ENCODE measurements around the gene ILKAP.

Gene ILKAP

DNA sequence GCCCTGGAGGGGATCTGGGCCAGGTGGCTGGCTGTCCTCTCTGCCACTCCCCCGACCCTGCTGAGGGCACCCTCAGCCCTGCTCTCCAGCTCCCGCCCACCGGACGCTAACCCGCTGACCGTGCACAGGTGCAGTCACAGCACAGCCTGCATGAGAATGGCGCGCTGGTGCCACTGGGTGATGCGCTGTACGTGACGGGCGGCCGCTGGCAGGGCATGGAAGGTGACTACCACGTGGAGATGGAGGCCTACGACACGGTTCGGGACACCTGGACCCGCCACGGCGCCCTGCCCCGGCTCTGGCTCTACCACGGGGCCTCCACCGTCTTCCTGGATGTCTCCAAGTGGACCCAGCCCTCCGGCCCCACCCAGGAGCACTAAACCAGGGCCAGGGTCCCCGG lies 52.8 kb downstream of the ILKAP start:
- TF ChIP-seq, protein P1, sequence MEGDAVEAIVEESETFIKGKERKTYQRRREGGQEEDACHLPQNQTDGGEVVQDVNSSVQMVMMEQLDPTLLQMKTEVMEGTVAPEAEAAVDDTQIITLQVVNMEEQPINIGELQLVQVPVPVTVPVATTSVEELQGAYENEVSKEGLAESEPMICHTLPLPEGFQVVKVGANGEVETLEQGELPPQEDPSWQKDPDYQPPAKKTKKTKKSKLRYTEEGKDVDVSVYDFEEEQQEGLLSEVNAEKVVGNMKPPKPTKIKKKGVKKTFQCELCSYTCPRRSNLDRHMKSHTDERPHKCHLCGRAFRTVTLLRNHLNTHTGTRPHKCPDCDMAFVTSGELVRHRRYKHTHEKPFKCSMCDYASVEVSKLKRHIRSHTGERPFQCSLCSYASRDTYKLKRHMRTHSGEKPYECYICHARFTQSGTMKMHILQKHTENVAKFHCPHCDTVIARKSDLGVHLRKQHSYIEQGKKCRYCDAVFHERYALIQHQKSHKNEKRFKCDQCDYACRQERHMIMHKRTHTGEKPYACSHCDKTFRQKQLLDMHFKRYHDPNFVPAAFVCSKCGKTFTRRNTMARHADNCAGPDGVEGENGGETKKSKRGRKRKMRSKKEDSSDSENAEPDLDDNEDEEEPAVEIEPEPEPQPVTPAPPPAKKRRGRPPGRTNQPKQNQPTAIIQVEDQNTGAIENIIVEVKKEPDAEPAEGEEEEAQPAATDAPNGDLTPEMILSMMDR (IDR thresholded peaks at IDR 0.05; ENCODE audit: low read depth, low read length, missing control alignments): no peak
- no peak overlapping the region for H3K4me3 ChIP-seq (replicated peaks; ENCODE audit: low read depth, low read length)
- DNase-seq (ENCODE audit: extremely low read depth, low read depth): no peak

DNA sequence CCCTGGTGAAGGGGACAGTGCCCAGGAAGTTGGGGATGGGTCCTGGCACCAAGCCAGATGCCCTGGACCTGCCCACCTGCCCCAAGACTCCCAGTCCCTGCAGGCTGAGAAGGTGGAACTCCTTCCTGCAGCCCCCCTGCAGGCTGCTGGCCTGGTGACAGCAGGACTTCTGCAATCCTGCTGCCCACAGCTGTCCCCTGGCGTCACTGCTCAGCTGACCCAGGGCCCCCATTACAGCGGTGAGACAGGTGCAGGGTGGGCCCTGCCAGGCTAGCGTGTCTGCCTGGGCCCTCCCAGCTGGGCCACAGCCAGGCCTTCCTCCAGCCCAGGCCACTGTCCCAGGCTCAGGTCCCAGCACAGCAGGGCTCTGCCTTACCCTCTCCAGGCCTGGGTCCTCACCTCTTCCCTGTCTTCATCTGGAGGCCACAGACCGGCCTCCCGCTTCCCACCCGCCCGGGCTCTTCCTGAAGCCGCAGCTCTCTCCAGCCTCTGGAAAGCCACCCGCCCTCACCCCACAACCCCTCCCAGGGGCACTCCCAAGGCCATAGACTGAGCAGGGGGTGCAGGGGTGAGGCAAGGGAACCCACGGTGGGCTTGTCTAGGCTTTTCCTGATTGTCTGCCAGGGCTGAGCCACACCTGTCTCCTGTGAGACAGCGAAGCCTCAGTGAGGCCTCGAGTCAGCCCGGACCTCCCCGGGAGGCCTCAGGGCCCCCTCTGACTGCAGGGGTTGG lies 53.5 kb downstream of the ILKAP start:
- H3K4me3 ChIP-seq (replicated peaks; ENCODE audit: low read depth, low read length): no peak overlapping the region
- DNase-seq (ENCODE audit: extremely low read depth, low read depth): no peak
- TF ChIP-seq, protein P1 (IDR thresholded peaks at IDR 0.05; ENCODE audit: low read depth, low read length, missing control alignments): no peak

DNA sequence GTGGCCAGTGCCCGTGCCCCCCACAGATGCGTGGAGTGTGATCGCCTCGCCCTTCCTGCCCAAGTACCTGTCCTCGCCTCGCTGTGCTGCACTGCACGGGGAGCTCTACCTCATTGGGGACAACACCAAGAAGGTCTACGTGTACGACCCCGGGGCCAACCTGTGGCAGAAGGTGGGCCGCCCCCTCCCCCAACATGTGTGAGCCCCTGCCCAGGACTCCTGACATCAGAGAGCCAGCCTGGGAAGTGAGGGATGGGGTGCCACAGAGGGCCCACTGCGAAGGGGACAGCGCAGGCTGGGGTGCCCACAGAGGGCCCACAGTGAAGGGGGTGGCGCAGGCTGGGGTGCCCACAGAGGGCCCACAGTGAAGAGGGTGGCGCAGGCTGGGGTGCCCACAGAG lies 54.5 kb downstream of the ILKAP start:
- no peak overlapping the region for H3K4me3 ChIP-seq (replicated peaks; ENCODE audit: low read depth, low read length)
- DNase-seq (ENCODE audit: extremely low read depth, low read depth): no peak
- TF ChIP-seq, protein P1 (IDR thresholded peaks at IDR 0.05; ENCODE audit: low read depth, low read length, missing control alignments): no peak

DNA sequence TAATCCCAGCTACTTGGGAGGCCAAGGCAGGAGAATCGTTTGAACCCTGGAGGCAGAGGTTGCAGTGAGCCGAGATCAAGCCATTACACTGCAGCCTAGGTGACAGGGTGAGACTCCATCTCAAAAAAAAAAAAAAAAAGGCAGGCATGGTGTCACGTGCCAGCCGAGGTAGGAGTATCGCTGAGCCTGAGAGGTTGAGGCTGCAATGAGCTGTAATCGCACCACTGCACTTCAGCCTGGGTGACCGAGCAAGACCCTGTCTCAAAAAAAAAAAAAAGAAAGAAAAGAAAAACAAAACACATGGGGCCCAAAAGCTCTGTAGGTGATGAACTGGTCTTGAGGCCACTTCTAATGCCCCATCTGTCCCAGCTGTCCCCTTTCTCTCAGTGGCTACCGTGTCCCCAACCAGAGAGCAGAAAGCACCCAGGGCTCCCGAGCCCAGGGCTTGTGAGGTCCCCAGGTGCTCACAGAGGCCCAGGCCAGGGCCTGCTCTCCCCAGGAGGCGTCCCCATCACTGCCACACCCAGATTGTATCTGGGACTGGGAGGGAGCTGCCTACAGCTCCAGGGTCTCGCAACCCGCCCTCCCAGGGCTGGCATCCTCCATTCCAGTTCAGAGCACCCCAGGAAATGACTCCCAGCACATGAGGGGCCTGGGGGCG lies 56.5 kb downstream of the ILKAP start:
- TF ChIP-seq, protein P1 (IDR thresholded peaks at IDR 0.05; ENCODE audit: low read depth, low read length, missing control alignments): no peak
- H3K4me3 ChIP-seq (replicated peaks; ENCODE audit: low read depth, low read length): no peak overlapping the region
- DNase-seq (ENCODE audit: extremely low read depth, low read depth): no peak

DNA sequence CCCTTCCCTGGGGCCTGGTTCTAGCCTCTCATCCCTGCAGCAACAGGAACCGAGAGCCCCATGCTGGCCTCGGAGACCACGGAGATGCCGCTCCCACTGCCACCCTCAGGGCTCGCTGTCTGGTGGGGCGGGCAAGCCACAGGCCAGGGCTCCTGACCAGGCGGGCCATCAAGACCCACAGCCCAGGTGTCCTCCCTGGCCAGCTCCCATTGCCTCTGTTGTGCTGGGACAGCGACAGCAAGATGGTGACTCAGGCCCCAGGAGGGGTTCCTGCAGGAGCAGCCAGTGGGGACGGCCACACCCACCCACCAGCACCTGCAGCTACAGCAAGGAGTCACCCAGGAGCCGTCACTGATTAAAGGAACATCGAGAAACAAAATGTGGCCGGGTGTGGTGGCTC lies 57.6 kb downstream of the ILKAP start:
- TF ChIP-seq, protein P1 (IDR thresholded peaks at IDR 0.05; ENCODE audit: low read depth, low read length, missing control alignments): no peak
- DNase-seq (ENCODE audit: extremely low read depth, low read depth): no peak
- H3K4me3 ChIP-seq (replicated peaks; ENCODE audit: low read depth, low read length): no peak overlapping the region

DNA sequence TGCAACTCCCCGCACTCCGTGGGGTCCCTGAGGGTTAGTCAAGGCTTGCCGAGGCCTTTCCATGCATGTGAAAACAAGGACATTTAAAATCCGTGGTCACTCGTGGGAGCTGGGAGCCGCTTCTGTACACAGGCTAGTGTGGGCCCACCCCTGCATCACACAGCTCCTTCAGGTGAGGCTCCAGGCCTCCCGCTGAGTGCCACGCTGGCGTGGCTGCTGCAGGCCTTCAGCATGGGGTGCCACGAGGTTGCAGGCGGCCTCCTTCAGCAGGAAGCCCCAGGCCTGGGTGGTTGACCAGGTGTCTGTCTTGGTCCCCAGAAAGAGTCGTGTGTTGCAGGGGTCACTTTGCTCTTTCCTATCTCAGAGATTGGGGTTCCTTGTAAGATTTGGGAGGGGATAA lies 58.4 kb downstream of the ILKAP start:
- DNase-seq (ENCODE audit: extremely low read depth, low read depth): no peak
- TF ChIP-seq, protein P1 (IDR thresholded peaks at IDR 0.05; ENCODE audit: low read depth, low read length, missing control alignments): no peak
- no peak overlapping the region for H3K4me3 ChIP-seq (replicated peaks; ENCODE audit: low read depth, low read length)

Measured in HFF-Myc (cell line).